ENCODE results near the gene MDGA2. TPM values are rescaled to one million over a fixed set of nuclear protein-coding genes. Genes with fewer than 3 reads are reported as not detected.

Gene MDGA2
- total and polyA plus RNA-seq, 2 of the 4 experiments (the other 2 are of a cell fraction): 0.02 TPM; not detected in 1

- DNase-seq: no peak
- Histone ChIP-seq H2AFZ (replicated peaks; ENCODE audit: low read length, poor library complexity) (no peak overlapping the region), H3K4me1 (ENCODE audit: control insufficient read depth, insufficient read depth, low read length) (no peaks in the 10 kb centered on the region), H4K5ac (ENCODE audit: low read depth, low read length) (no peak overlapping the region), H3K9me1 (ENCODE audit: insufficient read depth, low read length) (no peaks in the 10 kb centered on the region), H3K23ac (ENCODE audit: low read depth, low read length) (no peak overlapping the region), H3K4me3 (ENCODE audit: insufficient read depth, low read depth, low read length) (no peak overlapping the region), H3K36me3 (ENCODE audit: control insufficient read depth, insufficient read depth, low read length) (no peaks in the 10 kb centered on the region), H3K4me2 (ENCODE audit: low read depth, low read length) (no peak overlapping the region), H3K4ac (ENCODE audit: low read depth, low read length) (no peak overlapping the region), H4K91ac (ENCODE audit: insufficient read depth, low read depth, low read length) (no peak overlapping the region), H3K18ac (ENCODE audit: low read depth, low read length) (no peak overlapping the region), H3K27ac (ENCODE audit: insufficient read depth, low read length) (no peak overlapping the region), H3K27me3 (ENCODE audit: control insufficient read depth, insufficient read depth, low read length) (no peaks in the 10 kb centered on the region), H4K20me1 (ENCODE audit: insufficient read depth, low read length) (no peaks in the 10 kb centered on the region), H2BK20ac (ENCODE audit: low read depth, low read length) (no peak overlapping the region), H2BK5ac (ENCODE audit: low read depth, low read length, poor library complexity, severe bottlenecking) (no peak overlapping the region), H2AK9ac (replicated peaks; ENCODE audit: low read depth, low read length, poor library complexity) (no peak overlapping the region), H2BK120ac (ENCODE audit: low read depth, low read length) (no peak overlapping the region), H2AK5ac (ENCODE audit: low read depth, low read length) (no peak overlapping the region), H3K14ac (replicated peaks; ENCODE audit: low read depth, low read length) (no peak overlapping the region), H3K56ac (ENCODE audit: extremely low read depth, insufficient read depth, low read length) (no peak overlapping the region), H3K79me1 (ENCODE audit: low read depth in 1 of 2, low read length in 2 of 2) (no peaks in the 10 kb centered on the region), H4K8ac (ENCODE audit: low read depth in 2 of 2, low read length in 2 of 2) (no peak overlapping the region), H3K9me3 (ENCODE audit: control insufficient read depth, insufficient read depth, low read length) (peaks cover 3% of the 10 kb centered on the region; the same call in 1 of the 2 replicates), H2BK15ac (ENCODE audit: low read depth, low read length) (no peak overlapping the region), H3K9ac (ENCODE audit: low read depth, low read length) (no peak overlapping the region)
- dilution Hi-C loops (cut with HindIII; ENCODE audit: low sequenced_read_pairs, unreplicated experiment): no loop called here
- TF ChIP-seq RAD21 (IDR thresholded peaks at IDR 0.05; ENCODE audit: low read length): no peak
- TF ChIP-seq CHD1 (IDR thresholded peaks at IDR 0.05; ENCODE audit: low read depth, low read length): no peak
- TF ChIP-seq, protein P1, sequence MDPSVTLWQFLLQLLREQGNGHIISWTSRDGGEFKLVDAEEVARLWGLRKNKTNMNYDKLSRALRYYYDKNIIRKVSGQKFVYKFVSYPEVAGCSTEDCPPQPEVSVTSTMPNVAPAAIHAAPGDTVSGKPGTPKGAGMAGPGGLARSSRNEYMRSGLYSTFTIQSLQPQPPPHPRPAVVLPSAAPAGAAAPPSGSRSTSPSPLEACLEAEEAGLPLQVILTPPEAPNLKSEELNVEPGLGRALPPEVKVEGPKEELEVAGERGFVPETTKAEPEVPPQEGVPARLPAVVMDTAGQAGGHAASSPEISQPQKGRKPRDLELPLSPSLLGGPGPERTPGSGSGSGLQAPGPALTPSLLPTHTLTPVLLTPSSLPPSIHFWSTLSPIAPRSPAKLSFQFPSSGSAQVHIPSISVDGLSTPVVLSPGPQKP (IDR thresholded peaks at IDR 0.05; ENCODE audit: borderline replicate concordance, low read depth, low read length): no peak
- no peak for TF ChIP-seq BHLHE40 (IDR thresholded peaks at IDR 0.05; ENCODE audit: low read depth, low read length)
- no peak for TF ChIP-seq MAZ (IDR thresholded peaks at IDR 0.05; ENCODE audit: borderline replicate concordance, low read depth, low read length)
- no peak for TF ChIP-seq MAFK (IDR thresholded peaks at IDR 0.05; ENCODE audit: low read depth, low read length)
- TF ChIP-seq CTCF (conservative IDR thresholded peaks at IDR 0.05; ENCODE audit: low read depth, low read length): no peak
- TF ChIP-seq MXI1 (IDR thresholded peaks at IDR 0.05; ENCODE audit: borderline replicate concordance, low read depth, low read length): no peak
- no CpG with 5 or more reads among the region's 1 CpG for WGBS, 2 experiments (ENCODE audit: extremely low coverage in 2 of 2, insufficient read length in 1 of 2)
- POLR2A ChIA-PET (ENCODE audit: unreplicated experiment): no interaction called here
- in situ Hi-C loops (cut with MboI; ENCODE audit: low sequenced_read_pairs): no loop called here
- CTCF ChIA-PET: no interaction called here
- no peak for ATAC-seq (ENCODE audit: low read depth)
- intact Hi-C loops (cut with micrococcal nuclease): no loop called here
- BruUV-seq (replicated peaks): no TSS peak
These were observed 175.0 kb downstream of the MDGA2 start for GRCh38 chr14:47500369-47500768.

Data from IMR-90 (cell line).